GM13976 (cell line): ENCODE results near the gene EFEMP1.
A peak's percentile ranks its signal among the peaks of the same experiment; 100 is the strongest.

Source experiments
- DNase-seq: peaks from one replicate; pipeline ENCODE4 v3.0.0; 2012; ENCODE audit warnings: low spot score
- CTCF ChIP-seq: IDR thresholded peaks from 2 replicates; pipeline ENCODE4 v1.5.1; 2012; ENCODE audit warnings: borderline replicate concordance, mild to moderate bottlenecking; ENCODE audit not compliant: insufficient read depth; ENCODE audit errors: extremely low read depth, missing control alignments, control extremely low read depth
- in situ Hi-C: fragments of 300-500 bp; cut with MboI; formaldehyde crosslinking; loops from one replicate; pipeline ENCODE4 v1.12.0; 2022; ENCODE audit warnings: low sequenced_read_pairs, mixed read lengths, inconsistent platforms; ENCODE audit not compliant: unreplicated experiment

EFEMP1 gene

GRCh38 chr2:55962915-55963314, 39.3 kb upstream of the EFEMP1 start:
- no peak for TF ChIP-seq CTCF
- in situ Hi-C loops, result loop anchor here (25.0 kb wide), 1 partner anchor 251 kb away; no protein-coding TSS in a partner anchor

GRCh38 chr2:55961318-55961911, 37.8 kb upstream of the EFEMP1 start:
- DNase-seq, result peak; percentile 43
- in situ Hi-C loops, result loop anchor here (25.0 kb wide), 1 partner anchor 249 kb away; no protein-coding TSS in a partner anchor

More at GRCh38 chr2:55962915-55963314, 39.3 kb upstream of the EFEMP1 start:
- DNase-seq, result no peak

GRCh38 chr2:55958756-55959155, 35.2 kb upstream of the EFEMP1 start:
- no peak for TF ChIP-seq CTCF
- in situ Hi-C loops, result loop anchor here (25.0 kb wide), 1 partner anchor 246 kb away; no protein-coding TSS in a partner anchor
- no peak for DNase-seq

More at GRCh38 chr2:55961318-55961911, 37.8 kb upstream of the EFEMP1 start:
- TF ChIP-seq CTCF, result peak; percentile 32

GRCh38 chr2:55957142-55957541, 33.6 kb upstream of the EFEMP1 start:
- no peak for DNase-seq
- in situ Hi-C loops, result loop anchor here (25.0 kb wide), 1 partner anchor 245 kb away; no protein-coding TSS in a partner anchor
- no peak for TF ChIP-seq CTCF

- in situ Hi-C loops, result loop anchor here (25.0 kb wide), 1 partner anchor 242 kb away; no protein-coding TSS in a partner anchor
- TF ChIP-seq CTCF, result no peak
- DNase-seq, result no peak
Observed at GRCh38 chr2:55954306-55955035, 30.9 kb upstream of the EFEMP1 start.

- DNase-seq, result no peak
- no peak for TF ChIP-seq CTCF
- in situ Hi-C loops, result loop anchor here (25.0 kb wide), 1 partner anchor 240 kb away; no protein-coding TSS in a partner anchor
Observed at GRCh38 chr2:55952415-55952814, 28.8 kb upstream of the EFEMP1 start.
